Memory B cell (primary cell): ENCODE measurements around the gene N4BP2.
A peak's percentile ranks its signal among the peaks of the same experiment; 100 is the strongest.
"Not testable (repeated sequence)": the region's sequence is repeated elsewhere in the genome, so short reads cannot be mapped to it uniquely, and the experiment has no call there.

Experiments used
- ATAC-seq: fragments of 150-1000 bp; cut with Tn5 transposase; 2 replicates; pipeline ENCODE4 v1.10.0; 2021; ENCODE audit warnings: low read depth, mild to moderate bottlenecking, moderate library complexity
- DNase-seq, 2 donors: peaks; one replicate each; pipeline ENCODE4 v3.0.0; 2022; ENCODE audit warnings: low spot score in 2 of 2
- H3K27ac Mint-ChIP-seq: one replicate; pipeline ENCODE4 v1.8.0; 2022; ENCODE audit warnings: mild to moderate bottlenecking, moderate library complexity, mixed read lengths
- H3K27me3 Mint-ChIP-seq: one replicate; pipeline ENCODE4 v1.8.0; 2022; ENCODE audit warnings: mixed read lengths
- H3K36me3 Mint-ChIP-seq: one replicate; pipeline ENCODE4 v1.8.0; 2022; ENCODE audit warnings: mild to moderate bottlenecking, mixed read lengths
- H3K4me1 Mint-ChIP-seq: one replicate; pipeline ENCODE4 v1.8.0; 2022; ENCODE audit warnings: mixed read lengths
- H3K4me3 Mint-ChIP-seq: one replicate; pipeline ENCODE4 v1.8.0; 2022; ENCODE audit warnings: mild to moderate bottlenecking, moderate library complexity, mixed read lengths
- H3K9me3 Mint-ChIP-seq: one replicate; pipeline ENCODE4 v1.8.0; 2022; ENCODE audit warnings: mixed read lengths

The N4BP2 gene

GRCh38 chr4:40056716-40057585, at the start of gene N4BP2:
N4BP2 (plus strand) TSS chr4:40056850; CDS start chr4:40097341, 40,491 bp downstream.
- Mint-ChIP-seq H3K9me3 (no peaks in the 10 kb centered on the region), H3K36me3 (peaks cover 2% of the 10 kb centered on the region), H3K4me3 (peak within 1 kb of the TSS; percentile 94), H3K4me1 (peaks cover 16% of the 10 kb centered on the region), H3K27ac (peak within 1 kb of the TSS; percentile 94), H3K27me3 (no peaks in the 10 kb centered on the region)
- DNase-seq (peak; percentile 71 to 72), ATAC-seq (peak; percentile 64)

DNA sequence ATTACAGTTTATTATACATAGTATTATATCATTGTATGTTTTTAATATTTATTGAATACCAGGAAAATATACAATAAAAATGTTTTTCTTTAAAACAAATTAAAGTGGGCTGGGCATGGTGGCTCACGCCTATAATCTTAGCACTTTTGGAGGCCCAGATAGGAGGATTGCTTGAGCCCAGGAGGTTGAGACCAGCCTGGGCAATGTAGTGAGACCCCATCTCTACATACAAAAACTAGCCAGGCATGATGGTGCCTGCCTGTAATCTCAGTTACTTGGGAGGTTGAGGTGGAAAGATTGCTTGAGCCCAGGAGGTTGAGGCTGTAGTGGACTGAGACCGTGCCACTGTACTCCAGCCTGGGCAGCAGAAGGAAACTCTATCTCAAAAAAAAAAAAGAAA, 40.6 kb upstream of the N4BP2 start:
- Mint-ChIP-seq H3K27me3 (no peaks in the 10 kb centered on the region), H3K27ac (no peak overlapping the region), H3K36me3 (no peaks in the 10 kb centered on the region), H3K4me1 (no peaks in the 10 kb centered on the region), H3K9me3 (no peaks in the 10 kb centered on the region), H3K4me3 (no peak overlapping the region)
- DNase-seq, result no peak
- ATAC-seq, result no peak

GRCh38 chr4:40020221-40020620, 36.4 kb upstream of the N4BP2 start:
- Mint-ChIP-seq H3K36me3 (no peaks in the 10 kb centered on the region), H3K4me1 (no peaks in the 10 kb centered on the region), H3K4me3 (no peak overlapping the region), H3K27ac (no peak overlapping the region), H3K9me3 (no peaks in the 10 kb centered on the region), H3K27me3 (peaks cover 1% of the 10 kb centered on the region)
- DNase-seq (no peak), ATAC-seq (no peak)

DNA sequence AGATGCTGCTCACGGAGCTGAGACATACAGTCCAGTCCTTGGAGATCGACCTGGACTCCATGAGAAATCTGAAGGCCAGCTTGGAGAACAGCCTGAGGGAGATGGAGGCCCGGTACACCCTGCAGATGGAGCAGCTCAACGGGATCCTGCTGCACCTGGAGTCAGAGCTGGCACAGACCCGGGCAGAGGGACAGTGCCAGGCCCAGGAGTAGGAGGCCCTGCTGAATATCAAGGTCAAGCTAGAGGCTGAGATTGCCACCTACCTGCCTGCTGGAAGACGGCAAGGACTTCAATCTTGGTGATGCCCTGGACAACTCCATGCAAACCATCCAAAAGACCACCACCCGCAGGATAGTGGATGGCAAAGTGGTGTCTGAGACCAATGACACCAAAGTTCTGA, 35.5 kb upstream of the N4BP2 start:
- not testable (repeated sequence) for ATAC-seq, H3K4me3 Mint-ChIP-seq, H3K4me1 Mint-ChIP-seq, H3K36me3 Mint-ChIP-seq, H3K27ac Mint-ChIP-seq, H3K9me3 Mint-ChIP-seq, DNase-seq, H3K27me3 Mint-ChIP-seq

GRCh38 chr4:40024049-40024448, 32.6 kb upstream of the N4BP2 start:
- not testable (repeated sequence) for H3K27me3 Mint-ChIP-seq, H3K4me3 Mint-ChIP-seq, H3K27ac Mint-ChIP-seq, H3K36me3 Mint-ChIP-seq, H3K4me1 Mint-ChIP-seq, ATAC-seq, DNase-seq, H3K9me3 Mint-ChIP-seq

- H3K27me3 Mint-ChIP-seq, result no peaks in the 10 kb centered on the region
Observed at GRCh38 chr4:40032785-40033184, 23.9 kb upstream of the N4BP2 start.

DNA sequence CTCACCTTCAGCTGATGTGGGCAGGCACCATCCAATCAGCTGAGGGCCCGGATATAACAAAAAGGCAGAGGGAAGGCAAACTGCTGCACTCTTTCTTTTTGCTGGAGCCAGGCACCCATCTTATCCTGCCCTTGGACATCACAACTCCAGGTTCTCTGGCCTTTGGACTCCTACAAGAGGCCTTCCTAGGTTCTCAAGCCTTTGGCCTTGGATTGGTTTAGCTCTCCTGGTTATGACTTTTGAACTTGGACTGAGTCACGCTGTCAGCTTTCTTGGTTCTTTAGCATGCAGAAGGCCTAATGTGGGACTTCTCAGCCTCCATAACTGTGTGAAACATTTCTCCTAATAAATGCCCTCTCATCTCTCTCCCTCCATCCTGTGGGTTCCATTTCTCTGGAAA, 23.0 kb upstream of the N4BP2 start:
- no peaks in the 10 kb centered on the region for H3K27me3 Mint-ChIP-seq
- DNase-seq (no peak), ATAC-seq (no peak)
- no peaks in the 10 kb centered on the region for H3K4me1 Mint-ChIP-seq
- H3K4me3 Mint-ChIP-seq, result no peak overlapping the region
- no peaks in the 10 kb centered on the region for H3K36me3 Mint-ChIP-seq
- H3K9me3 Mint-ChIP-seq, result no peaks in the 10 kb centered on the region
- no peak overlapping the region for H3K27ac Mint-ChIP-seq

More at GRCh38 chr4:40032785-40033184, 23.9 kb upstream of the N4BP2 start:
- H3K4me3 Mint-ChIP-seq, result no peak overlapping the region
- DNase-seq (no peak), ATAC-seq (no peak)
- no peaks in the 10 kb centered on the region for H3K36me3 Mint-ChIP-seq
- no peak overlapping the region for H3K27ac Mint-ChIP-seq
- H3K4me1 Mint-ChIP-seq, result no peaks in the 10 kb centered on the region
- H3K9me3 Mint-ChIP-seq, result no peaks in the 10 kb centered on the region

GRCh38 chr4:40038977-40039376, 17.7 kb upstream of the N4BP2 start:
- no peaks in the 10 kb centered on the region for H3K9me3 Mint-ChIP-seq
- ATAC-seq (no peak), DNase-seq (no peak)
- no peaks in the 10 kb centered on the region for H3K4me1 Mint-ChIP-seq
- H3K27ac Mint-ChIP-seq, result no peak overlapping the region
- H3K4me3 Mint-ChIP-seq, result no peak overlapping the region
- no peaks in the 10 kb centered on the region for H3K36me3 Mint-ChIP-seq
- H3K27me3 Mint-ChIP-seq, result no peaks in the 10 kb centered on the region

DNA sequence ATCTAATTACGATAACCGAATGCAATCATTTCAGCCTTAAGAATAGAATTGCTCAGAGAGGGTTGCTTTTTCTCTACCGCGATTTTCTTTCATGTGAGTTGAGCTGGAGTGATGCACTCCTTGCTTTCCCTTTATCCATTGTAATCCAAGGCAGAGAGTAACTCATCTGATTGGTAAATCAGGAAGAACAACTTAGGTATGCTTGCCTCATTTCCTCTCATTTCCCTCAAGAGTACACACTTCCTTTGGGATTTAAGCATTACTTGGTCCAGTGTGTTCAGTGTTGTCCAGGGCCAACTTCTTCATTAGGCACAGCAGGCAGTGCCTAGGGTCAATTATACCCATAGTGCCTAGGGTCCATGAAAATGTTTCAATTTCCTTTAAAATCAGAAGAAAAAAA, 15.7 kb upstream of the N4BP2 start:
- Mint-ChIP-seq H3K27ac (no peak overlapping the region), H3K4me3 (no peak overlapping the region), H3K27me3 (no peaks in the 10 kb centered on the region), H3K36me3 (no peaks in the 10 kb centered on the region), H3K4me1 (no peaks in the 10 kb centered on the region), H3K9me3 (no peaks in the 10 kb centered on the region)
- ATAC-seq, result no peak
- no peak for DNase-seq

DNA sequence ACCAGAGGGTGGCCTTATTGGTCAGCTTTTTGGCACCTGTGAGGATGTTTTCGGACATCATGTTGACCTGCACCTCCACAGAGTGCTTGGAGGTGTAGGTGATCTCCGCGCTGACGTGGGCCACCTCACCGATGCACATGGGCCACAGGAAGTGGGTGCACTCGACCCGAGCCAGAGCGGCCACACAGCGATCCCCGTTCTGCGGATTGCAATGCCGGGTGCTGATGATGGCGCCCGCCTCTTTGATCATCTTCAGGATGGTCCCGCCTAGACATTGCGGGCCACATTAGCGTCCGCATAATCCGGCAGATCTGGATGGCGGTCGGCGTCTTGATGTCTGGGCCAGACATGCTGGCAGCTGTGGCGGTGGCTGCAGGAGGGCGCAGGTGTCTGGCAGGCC, 12.9 kb upstream of the N4BP2 start:
- no peak overlapping the region for H3K4me3 Mint-ChIP-seq
- no peak for DNase-seq
- H3K9me3 Mint-ChIP-seq, result no peaks in the 10 kb centered on the region
- no peak overlapping the region for H3K27ac Mint-ChIP-seq
- no peaks in the 10 kb centered on the region for H3K4me1 Mint-ChIP-seq
- no peak for ATAC-seq
- H3K27me3 Mint-ChIP-seq, result no peaks in the 10 kb centered on the region
- H3K36me3 Mint-ChIP-seq, result no peaks in the 10 kb centered on the region

GRCh38 chr4:40046311-40046980, 10.2 kb upstream of the N4BP2 start:
- Mint-ChIP-seq H3K9me3 (no peaks in the 10 kb centered on the region), H3K4me1 (no peaks in the 10 kb centered on the region), H3K27me3 (no peaks in the 10 kb centered on the region), H3K27ac (peak overlapping the region; percentile 35), H3K36me3 (no peaks in the 10 kb centered on the region), H3K4me3 (no peak overlapping the region)
- ATAC-seq, result no peak
- no peak for DNase-seq

DNA sequence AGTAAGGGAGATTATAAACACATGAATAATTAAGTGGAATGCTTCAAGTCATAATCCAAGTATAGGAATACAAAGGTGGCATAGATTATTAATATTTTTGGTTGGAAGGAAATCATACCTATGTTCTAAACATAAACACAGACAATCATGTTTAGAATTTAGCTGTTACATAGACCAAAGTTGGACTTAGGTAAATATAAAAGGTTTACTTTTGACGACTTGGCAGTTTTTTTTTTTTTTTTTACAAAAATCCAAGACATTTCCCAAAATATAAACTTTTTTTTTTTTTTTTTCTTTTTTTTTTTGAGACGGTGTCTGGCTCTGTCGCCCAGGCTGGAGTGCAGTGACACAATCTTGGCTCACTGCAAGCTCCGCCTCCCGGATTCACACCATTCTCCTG, 3.5 kb upstream of the N4BP2 start:
- no peak overlapping the region for H3K4me3 Mint-ChIP-seq
- DNase-seq, result no peak
- peaks cover 13% of the 10 kb centered on the region for H3K4me1 Mint-ChIP-seq
- H3K27ac Mint-ChIP-seq, result no peak overlapping the region
- H3K9me3 Mint-ChIP-seq, result no peaks in the 10 kb centered on the region
- H3K27me3 Mint-ChIP-seq, result no peaks in the 10 kb centered on the region
- ATAC-seq, result no peak
- no peaks in the 10 kb centered on the region for H3K36me3 Mint-ChIP-seq

- DNase-seq (peak in 1 of 2 donors; percentile 36), ATAC-seq (peak; percentile 42)
- Mint-ChIP-seq H3K4me1 (peaks cover 16% of the 10 kb centered on the region), H3K4me3 (peak overlapping the region; percentile 94), H3K27ac (peak overlapping the region; percentile 94), H3K27me3 (no peaks in the 10 kb centered on the region), H3K36me3 (peaks cover 2% of the 10 kb centered on the region), H3K9me3 (no peaks in the 10 kb centered on the region)
Observed at GRCh38 chr4:40055511-40055862, 1.2 kb upstream of the N4BP2 start.

DNA sequence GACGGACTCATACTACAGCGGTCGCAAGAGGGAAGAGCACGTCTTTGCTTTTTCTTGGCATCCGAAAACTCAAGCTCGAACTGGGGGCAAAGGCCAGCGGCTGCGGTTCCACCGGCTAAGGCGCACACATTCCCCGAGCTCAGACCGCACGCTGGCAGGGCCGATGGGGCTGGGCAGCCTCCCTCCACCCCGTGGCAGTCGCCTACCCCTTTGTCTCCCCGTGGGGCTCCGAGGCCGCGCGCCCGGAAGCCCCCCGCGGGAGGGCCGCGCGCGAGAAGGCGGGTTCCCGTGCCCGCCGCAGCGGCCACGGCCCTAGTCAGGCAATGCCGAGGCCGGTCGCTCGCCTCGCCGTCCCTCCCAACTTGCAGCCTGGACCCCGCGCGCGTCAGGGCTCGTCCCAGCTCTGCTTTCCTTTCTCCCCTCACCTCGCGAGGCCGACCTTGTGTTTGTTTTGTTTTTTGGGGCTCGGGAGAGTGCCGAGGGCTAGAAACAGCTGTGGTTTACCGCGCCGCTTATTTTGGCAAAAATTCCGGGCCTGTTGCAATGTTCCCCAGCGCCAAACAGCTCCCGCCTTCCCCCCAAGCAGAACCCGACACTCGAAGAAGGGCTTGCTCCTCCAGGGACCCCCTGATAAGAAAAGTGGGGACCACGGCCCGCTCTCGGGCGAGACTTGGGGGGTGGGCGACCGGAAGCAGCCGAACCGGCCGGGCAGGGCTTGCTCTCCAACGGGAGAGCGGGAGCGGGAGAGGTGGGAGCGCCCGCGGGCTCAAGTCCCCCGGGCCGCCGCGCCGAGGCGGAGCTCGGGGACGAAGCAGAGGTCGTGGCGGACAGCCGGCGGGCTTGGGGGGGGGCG, 561 bp upstream of the N4BP2 start:
- DNase-seq (peak; percentile 42 to 57), ATAC-seq (peak; percentile 18)
- Mint-ChIP-seq H3K4me3 (peak overlapping the region; percentile 94), H3K4me1 (peaks cover 16% of the 10 kb centered on the region), H3K36me3 (peaks cover 2% of the 10 kb centered on the region), H3K27ac (peak overlapping the region; percentile 94), H3K9me3 (no peaks in the 10 kb centered on the region), H3K27me3 (no peaks in the 10 kb centered on the region)
